ENCODE data around the gene WEE2. TPM values are rescaled to one million over a fixed set of nuclear protein-coding genes. Genes with fewer than 3 reads are reported as not detected.

Gene WEE2
- total RNA-seq, 4 donors from 2014 or later, result 0.07 TPM; not detected in 3

DNA sequence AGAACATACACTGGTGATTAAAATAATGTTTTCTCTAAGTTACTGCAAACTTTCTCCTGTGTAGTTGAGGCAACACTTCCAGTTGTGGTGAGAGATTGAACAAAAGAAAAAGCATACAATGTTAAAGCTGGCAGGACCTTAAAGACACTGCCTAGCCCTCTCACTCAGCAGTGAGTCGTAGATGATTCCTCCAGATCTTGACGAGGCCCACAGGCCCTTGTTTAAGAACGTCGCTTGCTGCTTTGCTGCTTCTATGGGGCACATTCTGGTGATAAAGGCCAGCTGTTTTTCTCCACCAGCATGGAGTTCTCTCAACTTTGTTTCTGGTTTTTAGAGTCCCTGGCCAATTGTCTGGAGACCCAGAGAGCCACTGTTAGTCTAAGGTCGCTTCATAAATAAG lies 3.4 kb upstream of the WEE2 start:
- no peaks in the 10 kb centered on the region for H3K4me1 ChIP-seq
- TF ChIP-seq, protein P1, sequence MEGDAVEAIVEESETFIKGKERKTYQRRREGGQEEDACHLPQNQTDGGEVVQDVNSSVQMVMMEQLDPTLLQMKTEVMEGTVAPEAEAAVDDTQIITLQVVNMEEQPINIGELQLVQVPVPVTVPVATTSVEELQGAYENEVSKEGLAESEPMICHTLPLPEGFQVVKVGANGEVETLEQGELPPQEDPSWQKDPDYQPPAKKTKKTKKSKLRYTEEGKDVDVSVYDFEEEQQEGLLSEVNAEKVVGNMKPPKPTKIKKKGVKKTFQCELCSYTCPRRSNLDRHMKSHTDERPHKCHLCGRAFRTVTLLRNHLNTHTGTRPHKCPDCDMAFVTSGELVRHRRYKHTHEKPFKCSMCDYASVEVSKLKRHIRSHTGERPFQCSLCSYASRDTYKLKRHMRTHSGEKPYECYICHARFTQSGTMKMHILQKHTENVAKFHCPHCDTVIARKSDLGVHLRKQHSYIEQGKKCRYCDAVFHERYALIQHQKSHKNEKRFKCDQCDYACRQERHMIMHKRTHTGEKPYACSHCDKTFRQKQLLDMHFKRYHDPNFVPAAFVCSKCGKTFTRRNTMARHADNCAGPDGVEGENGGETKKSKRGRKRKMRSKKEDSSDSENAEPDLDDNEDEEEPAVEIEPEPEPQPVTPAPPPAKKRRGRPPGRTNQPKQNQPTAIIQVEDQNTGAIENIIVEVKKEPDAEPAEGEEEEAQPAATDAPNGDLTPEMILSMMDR (IDR thresholded peaks at IDR 0.05), result no peak
- no peaks in the 10 kb centered on the region for H3K27me3 ChIP-seq
- no peaks in the 10 kb centered on the region for H3K36me3 ChIP-seq
- intact Hi-C loops (cut with DNase I; ENCODE audit: low total_unique reads), result no loop called here
- no peak overlapping the region for H3K27ac ChIP-seq
- no peak overlapping the region for H3K4me3 ChIP-seq
- H3K9me3 ChIP-seq, result no peaks in the 10 kb centered on the region
- no peak for DNase-seq

DNA sequence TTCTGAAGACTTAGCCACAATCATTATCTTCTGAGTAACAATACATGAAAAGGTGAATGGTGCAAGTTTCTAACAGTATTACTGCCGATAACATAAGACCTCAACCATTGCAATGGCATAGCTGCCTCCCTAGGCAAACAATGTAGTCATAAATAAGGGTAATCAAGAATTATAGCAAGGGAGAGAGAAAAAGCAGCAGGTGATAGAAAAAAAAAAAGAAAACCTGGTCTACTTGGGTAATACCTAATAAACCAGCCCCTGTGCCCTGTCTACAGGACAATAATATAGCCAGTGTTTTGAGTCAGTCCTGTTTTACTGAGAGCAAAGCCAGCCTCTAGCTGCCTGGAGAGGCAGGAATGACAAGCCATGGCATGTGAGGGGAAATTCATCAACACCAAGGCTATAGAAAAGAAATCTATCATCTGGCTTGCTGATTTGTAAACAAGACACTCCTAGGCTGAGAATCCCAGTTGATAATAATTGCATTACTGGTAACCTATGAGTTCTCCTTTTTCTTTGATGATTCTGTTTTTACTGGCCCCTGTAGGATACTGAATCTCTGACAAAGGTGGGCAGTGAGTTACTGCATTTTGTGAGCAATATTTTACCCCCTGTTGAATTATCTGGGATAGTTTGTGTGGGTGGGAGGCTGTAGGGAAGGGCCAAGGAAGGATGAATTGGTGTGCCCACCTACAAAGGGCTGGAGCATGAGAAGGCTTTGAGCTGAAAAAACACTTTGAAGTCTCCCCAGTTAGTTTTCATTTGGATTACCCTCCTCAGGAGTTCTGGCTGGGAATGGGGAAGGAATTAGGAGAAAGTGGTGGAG lies 1.7 kb upstream of the WEE2 start:
- no peak for DNase-seq
- H3K27me3 ChIP-seq, result no peaks in the 10 kb centered on the region
- intact Hi-C loops (cut with DNase I; ENCODE audit: low total_unique reads), result no loop called here
- no peak overlapping the region for H3K4me3 ChIP-seq
- H3K27ac ChIP-seq, result no peak overlapping the region
- no peaks in the 10 kb centered on the region for H3K4me1 ChIP-seq
- TF ChIP-seq POLR2A (IDR thresholded peaks at IDR 0.05), result no peak
- H3K36me3 ChIP-seq, result no peaks in the 10 kb centered on the region
- no peaks in the 10 kb centered on the region for H3K9me3 ChIP-seq

DNA sequence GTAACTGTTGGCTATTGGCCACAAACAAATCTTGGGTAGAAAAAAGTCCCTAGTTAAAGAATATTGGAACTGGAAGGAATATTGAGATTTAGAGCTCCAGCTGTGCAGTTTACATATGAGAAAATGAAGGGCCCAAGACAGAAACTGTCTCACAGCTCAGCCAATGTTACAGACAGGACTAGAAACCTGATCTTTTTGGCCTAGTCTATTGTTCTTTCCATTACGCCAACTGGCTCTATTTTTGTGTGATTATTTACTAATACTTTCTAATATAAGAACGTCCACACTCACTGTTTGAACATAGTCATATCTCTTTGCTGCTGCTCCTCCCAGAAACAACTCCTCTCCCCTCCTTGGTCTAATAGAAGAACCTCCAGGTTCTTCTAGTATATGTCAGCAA lies 1.2 kb downstream of the WEE2 start:
- no peaks in the 10 kb centered on the region for H3K4me1 ChIP-seq
- H3K36me3 ChIP-seq, result no peaks in the 10 kb centered on the region
- no peak for TF ChIP-seq POLR2A (IDR thresholded peaks at IDR 0.05)
- TF ChIP-seq, protein P1 (IDR thresholded peaks at IDR 0.05), result no peak
- no peak for DNase-seq
- H3K27me3 ChIP-seq, result no peaks in the 10 kb centered on the region
- intact Hi-C loops (cut with DNase I; ENCODE audit: low total_unique reads), result no loop called here
- H3K9me3 ChIP-seq, result no peaks in the 10 kb centered on the region
- H3K4me3 ChIP-seq, result no peak overlapping the region
- H3K27ac ChIP-seq, result no peak overlapping the region

DNA sequence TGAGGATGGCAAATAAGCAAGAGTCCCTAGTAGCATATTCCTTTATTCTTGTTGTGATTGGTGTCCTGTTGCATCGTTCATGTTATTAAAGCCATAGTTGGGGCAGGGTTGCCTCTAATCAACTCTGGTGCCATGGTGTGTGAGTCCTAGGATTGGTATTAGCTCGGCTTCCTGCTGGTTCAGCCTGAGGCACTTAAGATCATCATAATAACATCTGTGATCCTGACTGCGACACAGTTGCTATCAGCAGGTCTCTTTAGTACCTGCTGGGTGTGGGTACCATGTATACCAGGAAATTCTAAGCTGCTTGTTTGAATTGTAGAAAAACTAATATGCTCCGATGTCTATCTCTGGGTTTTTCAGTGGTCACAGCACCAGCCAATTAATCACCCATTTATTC lies 1.6 kb downstream of the WEE2 start:
- Histone ChIP-seq H3K36me3 (no peaks in the 10 kb centered on the region), H3K27ac (no peak overlapping the region), H3K4me3 (no peak overlapping the region), H3K4me1 (no peaks in the 10 kb centered on the region), H3K9me3 (no peaks in the 10 kb centered on the region), H3K27me3 (no peaks in the 10 kb centered on the region)
- no peak for TF ChIP-seq POLR2A (IDR thresholded peaks at IDR 0.05)
- TF ChIP-seq, protein P1 (IDR thresholded peaks at IDR 0.05), result no peak
- no peak for DNase-seq
- intact Hi-C loops (cut with DNase I; ENCODE audit: low total_unique reads), result no loop called here

DNA sequence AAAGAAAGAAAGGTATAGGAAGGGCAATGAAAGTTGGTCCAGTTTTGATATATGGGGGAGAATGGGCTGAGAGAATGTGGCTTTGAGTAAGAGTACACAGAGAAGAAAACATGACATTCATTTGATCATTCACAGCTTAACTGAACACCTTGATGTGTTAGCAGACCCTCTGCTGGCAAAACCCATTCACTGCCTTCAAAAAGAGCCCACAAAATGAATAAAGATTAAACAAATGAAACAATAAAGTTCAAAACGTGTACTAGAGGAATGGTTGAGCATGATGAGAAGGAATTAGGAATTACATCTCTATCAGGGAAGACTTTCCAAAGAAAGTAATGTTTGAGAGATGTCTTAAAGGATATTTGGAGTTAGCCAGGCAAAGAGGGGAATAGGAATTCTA lies 2.1 kb downstream of the WEE2 start:
- TF ChIP-seq, protein P1 (IDR thresholded peaks at IDR 0.05), result no peak
- TF ChIP-seq POLR2A (IDR thresholded peaks at IDR 0.05), result no peak
- no peaks in the 10 kb centered on the region for H3K9me3 ChIP-seq
- H3K27me3 ChIP-seq, result no peaks in the 10 kb centered on the region
- intact Hi-C loops (cut with DNase I; ENCODE audit: low total_unique reads), result no loop called here
- no peak overlapping the region for H3K27ac ChIP-seq
- H3K36me3 ChIP-seq, result no peaks in the 10 kb centered on the region
- DNase-seq, result no peak
- H3K4me3 ChIP-seq, result no peak overlapping the region
- H3K4me1 ChIP-seq, result no peaks in the 10 kb centered on the region

Measured in uterus (tissue), 4 donors.